ENCODE measurements around the gene ARGLU1.

DNA sequence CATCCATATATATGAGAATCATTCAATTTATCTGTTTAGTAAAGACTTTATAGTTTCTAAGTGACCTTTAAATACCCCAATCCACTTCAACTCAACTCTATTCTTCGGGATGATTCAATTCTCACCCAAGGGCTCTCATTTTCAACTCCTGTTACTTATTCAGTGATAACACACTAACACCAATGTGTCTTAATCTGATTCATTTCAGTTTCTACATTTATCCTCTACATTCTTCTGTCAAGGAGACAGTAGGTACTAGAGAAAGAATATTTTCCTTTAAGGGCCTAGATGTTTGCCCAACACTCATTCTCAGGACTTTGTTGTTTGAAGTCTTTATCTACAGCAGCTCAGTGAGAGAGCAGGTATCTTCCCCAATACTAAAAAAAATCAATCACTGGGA, 7.1 kb downstream of the ARGLU1 start:
- TF ChIP-seq, protein P1, sequence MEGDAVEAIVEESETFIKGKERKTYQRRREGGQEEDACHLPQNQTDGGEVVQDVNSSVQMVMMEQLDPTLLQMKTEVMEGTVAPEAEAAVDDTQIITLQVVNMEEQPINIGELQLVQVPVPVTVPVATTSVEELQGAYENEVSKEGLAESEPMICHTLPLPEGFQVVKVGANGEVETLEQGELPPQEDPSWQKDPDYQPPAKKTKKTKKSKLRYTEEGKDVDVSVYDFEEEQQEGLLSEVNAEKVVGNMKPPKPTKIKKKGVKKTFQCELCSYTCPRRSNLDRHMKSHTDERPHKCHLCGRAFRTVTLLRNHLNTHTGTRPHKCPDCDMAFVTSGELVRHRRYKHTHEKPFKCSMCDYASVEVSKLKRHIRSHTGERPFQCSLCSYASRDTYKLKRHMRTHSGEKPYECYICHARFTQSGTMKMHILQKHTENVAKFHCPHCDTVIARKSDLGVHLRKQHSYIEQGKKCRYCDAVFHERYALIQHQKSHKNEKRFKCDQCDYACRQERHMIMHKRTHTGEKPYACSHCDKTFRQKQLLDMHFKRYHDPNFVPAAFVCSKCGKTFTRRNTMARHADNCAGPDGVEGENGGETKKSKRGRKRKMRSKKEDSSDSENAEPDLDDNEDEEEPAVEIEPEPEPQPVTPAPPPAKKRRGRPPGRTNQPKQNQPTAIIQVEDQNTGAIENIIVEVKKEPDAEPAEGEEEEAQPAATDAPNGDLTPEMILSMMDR (IDR thresholded peaks at IDR 0.05; ENCODE audit: borderline replicate concordance, extremely low read depth, low read length, poor library complexity, severe bottlenecking) = no peak
- no peak for TF ChIP-seq EZH2 (IDR thresholded peaks at IDR 0.05; ENCODE audit: borderline replicate concordance, low read depth, low read length, severe bottlenecking)

All from DND-41 (cell line).